Colonic mucosa (tissue), 4 donors: ENCODE measurements around the gene NELFB. TPM values are rescaled to one million over a fixed set of nuclear protein-coding genes. Genes with fewer than 3 reads are reported as not detected.

ENCODE experiments used
- DNase-seq: peaks from one replicate; pipeline ENCODE4 v3.0.0-alpha.2; 2020
- H3K27ac ChIP-seq: fragments of 200-600 bp; one replicate; pipeline ENCODE4 v1.8.0; 2021
- H3K27me3 ChIP-seq: fragments of 200-600 bp; one replicate; pipeline ENCODE4 v1.8.0; 2021
- H3K36me3 ChIP-seq: fragments of 200-600 bp; one replicate; pipeline ENCODE4 v1.8.0; 2021
- H3K4me1 ChIP-seq: fragments of 200-600 bp; one replicate; pipeline ENCODE4 v1.8.0; 2021; ENCODE audit warnings: mild to moderate bottlenecking
- H3K4me3 ChIP-seq: fragments of 200-600 bp; one replicate; pipeline ENCODE4 v1.8.0; 2021
- H3K9ac ChIP-seq, 2 donors: one replicate each; pipeline ENCODE4 v1.7.0; 2013; ENCODE audit warnings: control low read depth in 2 of 2, low read depth in 2 of 2, low read length in 2 of 2
- H3K9me3 ChIP-seq: fragments of 200-600 bp; one replicate; pipeline ENCODE4 v1.8.0; 2021
- intact Hi-C: fragments of 100-400 bp; cut with DNase I; formaldehyde crosslinking; loops from one replicate; pipeline ENCODE4 v1.14.1; 2022
- total RNA-seq, 2 donors: library from RNA; stranded (reverse); fragmentation: NEBNext Ultra II Directional in 1 of 2; extraction: Animal tissue kit (Norgen Biotek cat#: 25700) in 1 of 2; gene quantifications; one replicate each; pipeline ENCODE4 v1.2.1, GENCODE V29; 2021
- TF ChIP-seq, protein P1 (sequence below): fragments of 200-600 bp; IDR thresholded peaks from one replicate; pipeline ENCODE4 v1.8.0; 2022; ENCODE audit warnings: antibody characterized with exemption, mild to moderate bottlenecking
- donor health status: healthy.
- donor health status: DM: no; HTN: no; CAD: no.
- donor health status: DM: no; HTN: no; CAD: no.

Gene NELFB
- total RNA-seq, 2 donors from 2014 or later = 62.1 to 87.1 TPM

DNA sequence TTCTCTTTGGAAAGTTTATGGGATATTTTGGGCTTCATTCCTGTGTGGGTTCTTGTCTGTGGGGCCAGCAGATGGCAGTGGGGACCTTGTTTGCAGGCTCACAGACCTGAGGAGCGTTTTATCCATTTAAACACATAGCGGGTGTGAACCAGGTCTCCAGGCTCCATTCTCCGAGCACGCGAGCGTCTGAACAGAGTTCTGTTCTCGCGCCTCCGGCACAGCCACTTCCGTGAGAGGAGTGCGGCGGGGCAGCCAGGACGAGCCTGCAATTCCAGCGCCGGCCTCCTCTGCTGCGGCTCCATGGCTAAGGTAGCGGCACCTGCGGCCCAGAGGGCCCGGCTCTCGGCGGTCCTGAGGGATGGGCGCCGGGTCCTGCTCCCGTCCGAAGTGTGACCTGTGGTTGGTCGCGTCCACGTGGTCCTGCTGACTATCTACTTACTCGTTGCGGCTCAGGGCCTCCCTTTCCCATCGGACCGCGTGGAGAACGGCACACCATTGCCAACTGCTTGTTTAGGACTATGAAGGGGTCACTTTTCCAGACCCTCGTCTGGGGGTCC lies 39.6 kb downstream of the NELFB start:
- peak; percentile 28 for DNase-seq
- H3K9me3 ChIP-seq = no peaks in the 10 kb centered on the region
- H3K4me3 ChIP-seq = peak overlapping the region; percentile 41
- peak overlapping the region; percentile 97 for H3K27ac ChIP-seq
- peaks cover 14% of the 10 kb centered on the region for H3K27me3 ChIP-seq
- TF ChIP-seq, protein P1, sequence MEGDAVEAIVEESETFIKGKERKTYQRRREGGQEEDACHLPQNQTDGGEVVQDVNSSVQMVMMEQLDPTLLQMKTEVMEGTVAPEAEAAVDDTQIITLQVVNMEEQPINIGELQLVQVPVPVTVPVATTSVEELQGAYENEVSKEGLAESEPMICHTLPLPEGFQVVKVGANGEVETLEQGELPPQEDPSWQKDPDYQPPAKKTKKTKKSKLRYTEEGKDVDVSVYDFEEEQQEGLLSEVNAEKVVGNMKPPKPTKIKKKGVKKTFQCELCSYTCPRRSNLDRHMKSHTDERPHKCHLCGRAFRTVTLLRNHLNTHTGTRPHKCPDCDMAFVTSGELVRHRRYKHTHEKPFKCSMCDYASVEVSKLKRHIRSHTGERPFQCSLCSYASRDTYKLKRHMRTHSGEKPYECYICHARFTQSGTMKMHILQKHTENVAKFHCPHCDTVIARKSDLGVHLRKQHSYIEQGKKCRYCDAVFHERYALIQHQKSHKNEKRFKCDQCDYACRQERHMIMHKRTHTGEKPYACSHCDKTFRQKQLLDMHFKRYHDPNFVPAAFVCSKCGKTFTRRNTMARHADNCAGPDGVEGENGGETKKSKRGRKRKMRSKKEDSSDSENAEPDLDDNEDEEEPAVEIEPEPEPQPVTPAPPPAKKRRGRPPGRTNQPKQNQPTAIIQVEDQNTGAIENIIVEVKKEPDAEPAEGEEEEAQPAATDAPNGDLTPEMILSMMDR = no peak
- no peaks in the 10 kb centered on the region for H3K36me3 ChIP-seq
- intact Hi-C loops = no loop called here
- peak overlapping the region; percentile 69 to 81 for H3K9ac ChIP-seq
- H3K4me1 ChIP-seq = no peaks in the 10 kb centered on the region

DNA sequence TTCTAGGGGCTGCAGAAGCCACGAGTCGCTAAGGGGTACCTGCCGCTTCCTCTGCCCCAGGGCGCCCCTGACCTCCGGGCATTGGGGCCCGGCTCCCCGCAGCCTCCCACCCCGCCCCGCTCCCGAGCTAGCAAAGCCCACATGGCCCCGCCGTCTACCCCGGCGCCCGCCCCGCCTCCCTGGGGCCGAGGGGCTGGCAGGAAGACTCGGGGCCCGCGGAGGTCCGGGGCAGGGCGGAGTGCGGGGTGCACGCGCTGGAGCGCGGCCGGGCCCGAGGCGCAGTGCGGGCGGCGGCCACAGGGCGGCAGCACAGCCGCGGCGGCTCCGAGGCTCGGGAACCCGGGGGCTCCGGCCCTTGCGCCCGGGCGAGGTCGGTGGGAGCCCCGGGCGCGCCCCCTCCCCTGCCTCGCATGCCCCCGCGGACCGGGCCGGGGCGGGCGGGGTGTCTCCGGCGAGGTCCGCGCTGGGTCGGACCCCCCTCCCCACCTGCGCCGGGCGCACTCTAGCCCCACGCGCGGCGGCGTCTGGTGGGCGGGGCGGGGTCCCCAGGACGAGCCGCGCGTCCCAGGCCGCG lies 40.2 kb downstream of the NELFB start:
- peak overlapping the region; percentile 97 for H3K27ac ChIP-seq
- H3K4me3 ChIP-seq = peak overlapping the region; percentile 41
- no peaks in the 10 kb centered on the region for H3K4me1 ChIP-seq
- no peaks in the 10 kb centered on the region for H3K9me3 ChIP-seq
- DNase-seq = peak; percentile 52
- TF ChIP-seq, protein P1 = no peak
- no peaks in the 10 kb centered on the region for H3K36me3 ChIP-seq
- intact Hi-C loops = no loop called here
- H3K27me3 ChIP-seq = peaks cover 14% of the 10 kb centered on the region
- peak overlapping the region; percentile 34 to 81 for H3K9ac ChIP-seq

DNA sequence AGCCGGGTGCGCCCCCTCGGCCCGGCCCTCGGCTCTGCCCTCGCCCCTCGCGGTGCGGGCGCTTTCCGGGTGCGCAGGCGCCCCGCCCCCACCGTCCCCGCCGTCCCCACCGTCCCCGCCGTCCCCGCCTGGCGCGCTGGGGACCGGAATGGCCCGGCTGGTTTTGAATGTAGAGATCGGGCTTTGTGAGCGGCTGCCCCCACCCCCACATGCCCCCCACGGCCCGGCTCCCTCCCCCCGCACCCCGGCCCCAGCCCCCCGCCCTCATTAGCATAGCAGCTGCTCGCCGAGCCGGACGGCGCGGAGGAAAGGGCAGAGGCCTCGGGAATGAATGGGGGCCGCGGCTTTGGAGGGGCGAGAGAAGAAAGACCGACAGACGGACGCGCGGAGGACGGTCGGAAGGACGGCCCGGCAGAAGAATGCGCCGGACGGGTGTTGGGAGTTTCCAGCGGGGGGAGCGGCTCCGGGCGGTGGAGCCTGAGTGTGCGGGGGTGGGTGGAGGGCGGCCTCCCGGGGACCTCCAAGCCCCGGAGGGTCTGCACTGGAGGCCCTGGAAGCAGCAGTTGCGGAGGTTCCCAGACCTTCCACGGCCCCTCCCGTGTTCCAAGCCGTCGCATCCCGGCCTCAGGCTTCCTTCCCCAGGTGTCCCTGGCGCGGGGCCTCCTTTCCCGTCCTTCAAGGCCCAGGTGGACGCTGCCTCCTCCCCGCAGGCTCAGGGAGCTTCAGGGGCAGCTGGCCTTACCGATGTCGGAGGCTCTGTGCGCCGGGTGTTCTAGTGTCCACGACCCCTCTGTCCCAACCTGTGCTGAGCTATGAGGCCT lies 40.9 kb downstream of the NELFB start:
- peak; percentile 43 for DNase-seq
- TF ChIP-seq, protein P1 = no peak
- Histone ChIP-seq H3K9ac (peak overlapping the region; percentile 81 to 99), H3K27me3 (peaks cover 14% of the 10 kb centered on the region), H3K9me3 (no peaks in the 10 kb centered on the region), H3K4me3 (peak overlapping the region; percentile 41), H3K27ac (peak overlapping the region; percentile 97), H3K36me3 (no peaks in the 10 kb centered on the region), H3K4me1 (no peaks in the 10 kb centered on the region)
- intact Hi-C loops = no loop called here

DNA sequence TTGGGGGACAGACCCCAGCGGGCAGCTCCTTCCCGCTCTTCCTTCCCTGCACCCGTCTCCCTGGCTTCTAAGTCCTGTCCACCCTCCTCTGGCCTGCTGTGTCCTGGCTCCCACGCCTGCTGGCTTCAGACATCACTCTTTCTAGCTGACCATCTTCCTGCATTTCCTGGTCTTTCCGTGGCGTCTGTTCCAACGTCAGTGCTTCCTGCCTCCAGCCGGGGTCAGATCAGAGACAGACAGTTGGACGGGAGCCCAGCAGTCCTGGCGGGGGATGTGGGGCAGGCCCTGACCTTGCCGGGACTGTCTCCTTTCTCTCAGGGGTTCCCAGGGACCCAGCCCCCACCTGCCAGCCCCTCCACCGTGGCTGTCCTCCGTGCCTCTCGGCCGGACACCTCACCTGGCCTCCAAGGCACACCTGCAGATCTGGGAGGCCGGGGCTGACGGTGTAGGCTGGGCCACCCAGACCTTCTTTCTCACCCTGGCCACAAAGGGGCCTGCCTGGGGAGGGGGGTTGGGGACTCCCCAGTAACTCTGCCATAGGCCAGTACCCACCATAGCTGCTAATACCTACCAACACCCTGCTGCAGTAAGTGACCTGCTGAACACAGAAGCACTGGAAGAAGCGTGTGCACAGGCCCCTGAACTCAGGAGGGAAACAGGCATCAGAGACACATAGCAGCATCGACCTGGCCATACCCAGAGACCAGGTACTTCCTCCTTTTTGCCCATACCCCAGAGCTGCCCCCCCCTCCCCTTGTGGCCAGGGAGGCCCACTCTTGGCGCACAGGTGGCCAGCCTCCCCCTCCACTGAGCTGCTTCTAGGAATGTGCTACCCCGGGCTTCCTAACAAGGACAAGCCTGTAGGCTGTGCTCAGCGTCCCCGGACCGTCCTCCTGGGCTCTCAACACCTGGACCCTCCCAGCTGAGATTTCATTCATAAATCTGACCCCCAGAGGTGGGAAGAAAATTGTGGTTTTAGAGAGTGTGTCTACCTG lies 41.8 kb downstream of the NELFB start:
- DNase-seq = peak; percentile 85
- Histone ChIP-seq H3K36me3 (no peaks in the 10 kb centered on the region), H3K27ac (peak overlapping the region; percentile 97), H3K9me3 (no peaks in the 10 kb centered on the region), H3K4me1 (no peaks in the 10 kb centered on the region), H3K9ac (peak overlapping the region; percentile 81 to 99), H3K4me3 (peak overlapping the region; percentile 41), H3K27me3 (peaks cover 14% of the 10 kb centered on the region)
- TF ChIP-seq, protein P1 = no peak
- intact Hi-C loops = no loop called here

DNA sequence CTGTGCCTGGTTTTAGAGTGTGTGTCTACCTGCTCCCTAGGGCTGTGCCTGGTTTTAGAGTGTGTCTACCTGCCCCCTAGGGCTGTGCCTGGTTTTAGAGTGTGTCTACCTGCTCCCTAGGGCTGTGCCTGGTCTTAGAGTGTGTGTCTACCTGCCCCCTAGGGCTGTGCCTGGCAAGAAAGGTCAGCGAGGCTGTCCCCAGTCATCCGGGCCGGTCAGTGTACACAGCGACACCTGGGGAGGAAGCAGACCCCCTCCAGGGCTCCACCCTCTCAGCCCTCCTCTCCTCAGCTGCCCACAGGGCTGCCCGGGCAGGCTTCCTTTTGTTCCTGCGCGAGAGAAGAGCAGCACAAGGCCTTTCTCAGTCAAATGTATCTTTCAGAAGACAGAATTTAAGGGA lies 42.8 kb downstream of the NELFB start:
- Histone ChIP-seq H3K9me3 (no peaks in the 10 kb centered on the region), H3K4me1 (no peaks in the 10 kb centered on the region), H3K27ac (peak overlapping the region; percentile 97), H3K4me3 (peak overlapping the region; percentile 66), H3K9ac (peak overlapping the region; percentile 81 to 99), H3K27me3 (peaks cover 14% of the 10 kb centered on the region), H3K36me3 (no peaks in the 10 kb centered on the region)
- TF ChIP-seq, protein P1 = no peak
- DNase-seq = no peak
- intact Hi-C loops = no loop called here
